ENCODE data around the gene CD99L2.

DNA sequence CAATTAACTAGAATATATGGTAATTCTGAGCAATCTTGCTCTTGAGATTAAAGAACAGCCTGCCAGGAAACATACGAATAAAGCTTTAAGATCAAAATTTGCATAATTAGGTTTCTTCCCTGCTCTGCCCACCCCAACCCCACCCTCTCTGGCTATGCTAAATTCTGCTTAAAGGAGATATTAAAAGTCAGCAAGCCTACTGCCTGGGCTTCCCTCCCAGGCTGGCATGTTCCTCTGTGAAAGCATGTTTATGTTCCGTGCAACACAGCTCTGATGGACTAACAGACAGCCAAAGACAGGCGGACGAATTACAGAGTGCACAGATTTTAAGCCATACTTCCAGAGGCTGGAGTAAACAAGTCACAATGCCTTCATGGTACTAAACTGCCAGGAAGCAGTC lies 28.4 kb downstream of the CD99L2 start:
- TF ChIP-seq, protein P1, sequence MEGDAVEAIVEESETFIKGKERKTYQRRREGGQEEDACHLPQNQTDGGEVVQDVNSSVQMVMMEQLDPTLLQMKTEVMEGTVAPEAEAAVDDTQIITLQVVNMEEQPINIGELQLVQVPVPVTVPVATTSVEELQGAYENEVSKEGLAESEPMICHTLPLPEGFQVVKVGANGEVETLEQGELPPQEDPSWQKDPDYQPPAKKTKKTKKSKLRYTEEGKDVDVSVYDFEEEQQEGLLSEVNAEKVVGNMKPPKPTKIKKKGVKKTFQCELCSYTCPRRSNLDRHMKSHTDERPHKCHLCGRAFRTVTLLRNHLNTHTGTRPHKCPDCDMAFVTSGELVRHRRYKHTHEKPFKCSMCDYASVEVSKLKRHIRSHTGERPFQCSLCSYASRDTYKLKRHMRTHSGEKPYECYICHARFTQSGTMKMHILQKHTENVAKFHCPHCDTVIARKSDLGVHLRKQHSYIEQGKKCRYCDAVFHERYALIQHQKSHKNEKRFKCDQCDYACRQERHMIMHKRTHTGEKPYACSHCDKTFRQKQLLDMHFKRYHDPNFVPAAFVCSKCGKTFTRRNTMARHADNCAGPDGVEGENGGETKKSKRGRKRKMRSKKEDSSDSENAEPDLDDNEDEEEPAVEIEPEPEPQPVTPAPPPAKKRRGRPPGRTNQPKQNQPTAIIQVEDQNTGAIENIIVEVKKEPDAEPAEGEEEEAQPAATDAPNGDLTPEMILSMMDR (IDR thresholded peaks at IDR 0.05 in 4 of 5, conservative IDR thresholded peaks at IDR 0.05 in 1 of 5), result no peak
- no peak for TF ChIP-seq POLR2A (IDR thresholded peaks at IDR 0.05)
